ENCODE measurements around the gene IMP3. TPM values are rescaled to one million over a fixed set of nuclear protein-coding genes. Genes with fewer than 3 reads are reported as not detected.

IMP3 gene
- total and polyA plus RNA-seq, 9 of the 15 experiments (the other 6 are each of a cell fraction or from before 2014, with no cell fraction given), result 14.5 to 160 (median 74.4) TPM

- TF ChIP-seq SAP30 (IDR thresholded peaks at IDR 0.05; ENCODE audit: borderline replicate concordance, insufficient read depth, low read depth, low read length, poor library complexity, severe bottlenecking) (peak; percentile 91), RHOXF2B (CRISPR knock-in tag; conservative IDR thresholded peaks at IDR 0.05) (no peak), CTCFL (IDR thresholded peaks at IDR 0.05; ENCODE audit: borderline replicate concordance, insufficient read depth, low read depth, low read length, poor library complexity, severe bottlenecking) (no peak), ELF4 (CRISPR knock-in tag; IDR thresholded peaks at IDR 0.05) (no peak; the same call in 1 of the 2 replicates), HDAC2 (IDR thresholded peaks at IDR 0.05) (peak; percentile 61; the same call in 1 of the 2 replicates), FOXJ3 (CRISPR knock-in tag; IDR thresholded peaks at IDR 0.05) (no peak), ILK (tag; IDR thresholded peaks at IDR 0.05; ENCODE audit: borderline replicate concordance, low read depth) (no peak), GTF2A2 (tag; IDR thresholded peaks at IDR 0.05) (no peak), GATAD2A (IDR thresholded peaks at IDR 0.05) (peak; percentile 86; the same call in 1 of the 2 replicates), TAF15 (IDR thresholded peaks at IDR 0.05; ENCODE audit: low read depth, low read length) (no peak), ZNF449 (CRISPR knock-in tag; IDR thresholded peaks at IDR 0.05) (no peak), ZNF717 (CRISPR knock-in tag; IDR thresholded peaks at IDR 0.05) (no peak), TCF7L2 (IDR thresholded peaks at IDR 0.05; ENCODE audit: low read depth, low read length) (no peak), LARP7 (IDR thresholded peaks at IDR 0.05) (no peak), FOSL1 (tag; conservative IDR thresholded peaks at IDR 0.05) (no peak), TFAP4 (CRISPR knock-in tag; IDR thresholded peaks at IDR 0.05; ENCODE audit: borderline replicate concordance) (peak; percentile 95), CREB3 (tag; conservative IDR thresholded peaks at IDR 0.05; ENCODE audit: low read depth) (no peak), ZZZ3 (IDR thresholded peaks at IDR 0.05) (no peak), HMGXB4 (CRISPR knock-in tag; IDR thresholded peaks at IDR 0.05) (peak; percentile 67; the same call in 1 of the 2 replicates), NBN (IDR thresholded peaks at IDR 0.05; ENCODE audit: low read depth) (no peak), CBFB (CRISPR knock-in tag; IDR thresholded peaks at IDR 0.05) (peak; percentile 95)
Measured at GRCh38 chr15:75639709-75640482, at the start of gene IMP3 (continued).
